Cardiac fibroblast (primary cell): ENCODE data around the gene HMGA1.

Experiments
- DNase-seq, 2 donors: peaks; one replicate each; pipeline versions ENCODE4 v3.0.0 to v3.0.0-alpha.2; 2010; ENCODE audit warnings: low read depth in 2 of 2
- H3K4me3 ChIP-seq, 2 donors: replicated peaks in 1 of 2; 1 replicate in 1 of 2; 2 replicates in 1 of 2; pipeline ENCODE4 v1.5.1; 2011; ENCODE audit warnings: low read depth in 2 of 2, low read length in 2 of 2, mild to moderate bottlenecking in 2 of 2, moderate library complexity in 1 of 2
- TF ChIP-seq, protein P1 (sequence below): IDR thresholded peaks from one replicate; pipeline ENCODE4 v1.5.1; 2011; ENCODE audit warnings: low read depth, mild to moderate bottlenecking, low read length, inconsistent platforms

HMGA1 gene

GRCh38 chr6:34274129-34274528 lies 37.5 kb downstream of the HMGA1 start:
- no peak overlapping the region for H3K4me3 ChIP-seq
- DNase-seq: no peak
- TF ChIP-seq, protein P1, sequence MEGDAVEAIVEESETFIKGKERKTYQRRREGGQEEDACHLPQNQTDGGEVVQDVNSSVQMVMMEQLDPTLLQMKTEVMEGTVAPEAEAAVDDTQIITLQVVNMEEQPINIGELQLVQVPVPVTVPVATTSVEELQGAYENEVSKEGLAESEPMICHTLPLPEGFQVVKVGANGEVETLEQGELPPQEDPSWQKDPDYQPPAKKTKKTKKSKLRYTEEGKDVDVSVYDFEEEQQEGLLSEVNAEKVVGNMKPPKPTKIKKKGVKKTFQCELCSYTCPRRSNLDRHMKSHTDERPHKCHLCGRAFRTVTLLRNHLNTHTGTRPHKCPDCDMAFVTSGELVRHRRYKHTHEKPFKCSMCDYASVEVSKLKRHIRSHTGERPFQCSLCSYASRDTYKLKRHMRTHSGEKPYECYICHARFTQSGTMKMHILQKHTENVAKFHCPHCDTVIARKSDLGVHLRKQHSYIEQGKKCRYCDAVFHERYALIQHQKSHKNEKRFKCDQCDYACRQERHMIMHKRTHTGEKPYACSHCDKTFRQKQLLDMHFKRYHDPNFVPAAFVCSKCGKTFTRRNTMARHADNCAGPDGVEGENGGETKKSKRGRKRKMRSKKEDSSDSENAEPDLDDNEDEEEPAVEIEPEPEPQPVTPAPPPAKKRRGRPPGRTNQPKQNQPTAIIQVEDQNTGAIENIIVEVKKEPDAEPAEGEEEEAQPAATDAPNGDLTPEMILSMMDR: no peak

- TF ChIP-seq, protein P1: no peak
- no peak overlapping the region for H3K4me3 ChIP-seq
- no peak for DNase-seq
Measured at GRCh38 chr6:34275128-34275804, 38.6 kb downstream of the HMGA1 start.

DNA sequence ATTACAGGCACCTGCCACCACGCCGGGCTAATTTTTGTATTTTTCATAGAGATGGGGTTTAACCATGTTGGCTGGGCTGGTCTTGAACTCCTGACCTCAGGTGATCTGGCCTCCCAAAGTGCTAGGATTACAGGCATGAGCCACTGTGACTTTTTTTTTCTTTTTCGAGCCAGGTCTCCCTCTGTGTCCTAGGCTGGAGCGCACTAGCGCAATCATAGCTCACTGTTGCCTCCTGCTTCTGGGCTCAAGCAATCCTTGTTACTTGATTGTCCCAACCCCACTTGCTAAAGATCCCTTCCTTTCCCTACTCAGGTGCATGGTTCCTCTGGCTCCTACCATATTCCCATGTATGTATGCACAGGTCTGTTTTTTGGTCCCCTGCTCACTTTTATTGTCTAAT lies 39.5 kb downstream of the HMGA1 start:
- TF ChIP-seq, protein P1: no peak
- no peak for DNase-seq
- no peak overlapping the region for H3K4me3 ChIP-seq

- TF ChIP-seq, protein P1: no peak
- DNase-seq: no peak
- no peak overlapping the region for H3K4me3 ChIP-seq
Measured at GRCh38 chr6:34276881-34277762, 40.4 kb downstream of the HMGA1 start.

DNA sequence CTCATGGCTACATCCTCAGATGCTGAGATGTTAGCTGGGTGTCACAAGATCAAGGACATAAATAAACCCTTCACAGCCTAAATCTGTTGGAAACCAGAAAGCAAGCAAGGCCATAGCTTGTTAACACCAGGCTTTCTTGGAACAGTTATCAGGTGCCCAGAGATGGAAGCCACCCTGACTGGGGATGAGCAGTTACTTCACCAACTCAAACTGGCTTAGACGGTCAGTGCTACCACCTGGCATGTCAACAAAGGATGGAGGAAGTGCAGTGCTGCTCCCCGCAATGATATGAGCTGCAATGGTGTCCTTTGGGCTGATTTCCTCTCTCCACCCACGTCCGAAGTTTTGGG lies 41.1 kb downstream of the HMGA1 start:
- H3K4me3 ChIP-seq: no peak overlapping the region
- TF ChIP-seq, protein P1: no peak
- DNase-seq: no peak

DNA sequence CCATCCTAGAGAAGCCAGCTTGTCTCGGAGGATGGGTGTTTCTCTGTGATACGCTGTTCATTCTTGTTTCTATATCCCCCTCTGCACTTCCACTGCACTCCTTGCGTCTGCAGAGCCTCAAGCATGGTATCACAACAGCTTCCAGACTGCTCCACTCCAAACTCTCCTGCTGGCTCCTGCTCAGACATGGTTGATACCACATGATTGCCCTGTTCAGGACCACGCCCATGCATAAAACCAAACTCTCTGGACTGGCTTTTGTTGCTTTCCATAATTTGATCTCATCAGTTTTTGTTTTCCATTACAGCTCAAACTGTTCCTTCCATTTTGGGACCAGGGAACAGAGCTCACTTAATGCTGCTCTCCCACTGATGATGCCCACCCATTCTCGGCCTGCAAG lies 42.2 kb downstream of the HMGA1 start:
- no peak for DNase-seq
- no peak overlapping the region for H3K4me3 ChIP-seq
- TF ChIP-seq, protein P1: no peak
